ENCODE measurements around the gene SLC25A30. TPM values are rescaled to one million over a fixed set of nuclear protein-coding genes. Genes with fewer than 3 reads are reported as not detected.
"Not testable (repeated sequence)": the region's sequence is repeated elsewhere in the genome, so short reads cannot be mapped to it uniquely, and the experiment has no call there.

The SLC25A30 gene
- total RNA-seq, 2 donors from 2014 or later: 9.9 to 12.4 TPM

GRCh38 chr13:45379516-45379915 is 38.7 kb downstream of the SLC25A30 start:
- H3K4me1 ChIP-seq (ENCODE audit: control insufficient read depth, insufficient read depth, low read length); H3K4me1 Mint-ChIP-seq; H3K4me3 ChIP-seq (ENCODE audit: low read length); H3K27ac Mint-ChIP-seq; H3K27me3 ChIP-seq (ENCODE audit: control insufficient read depth, insufficient read depth, low read length, poor library complexity, severe bottlenecking); H3K27ac ChIP-seq (ENCODE audit: low read depth, low read length); H3K9ac ChIP-seq (ENCODE audit: extremely low read depth, low read length, poor library complexity, severe bottlenecking); H3K4me3 Mint-ChIP-seq; H3K36me3 Mint-ChIP-seq (ENCODE audit: low read depth); H3K9me3 ChIP-seq (ENCODE audit: control insufficient read depth, low read length); DNase-seq; H3K27me3 Mint-ChIP-seq (ENCODE audit: insufficient read depth); H3K36me3 ChIP-seq (ENCODE audit: control insufficient read depth, insufficient read depth, low read length); H3K9me3 Mint-ChIP-seq: not testable (repeated sequence)
- WGBS, 2 experiments (ENCODE audit: insufficient coverage in 1 of 2, insufficient read length in 1 of 2): 93 to 95% methylated on average over 6 of the region's 10 CpGs

GRCh38 chr13:45378786-45379185 is 39.4 kb downstream of the SLC25A30 start:
- not testable (repeated sequence) for DNase-seq; H3K4me1 Mint-ChIP-seq; H3K4me3 Mint-ChIP-seq; H3K27ac Mint-ChIP-seq; H3K4me1 ChIP-seq (ENCODE audit: control insufficient read depth, insufficient read depth, low read length); H3K9me3 Mint-ChIP-seq; H3K9ac ChIP-seq (ENCODE audit: extremely low read depth, low read length, poor library complexity, severe bottlenecking); H3K36me3 ChIP-seq (ENCODE audit: control insufficient read depth, insufficient read depth, low read length); H3K27ac ChIP-seq (ENCODE audit: low read depth, low read length); H3K4me3 ChIP-seq (ENCODE audit: low read length); H3K27me3 ChIP-seq (ENCODE audit: control insufficient read depth, insufficient read depth, low read length, poor library complexity, severe bottlenecking); H3K36me3 Mint-ChIP-seq (ENCODE audit: low read depth); H3K27me3 Mint-ChIP-seq (ENCODE audit: insufficient read depth); H3K9me3 ChIP-seq (ENCODE audit: control insufficient read depth, low read length)
- WGBS, 2 experiments (ENCODE audit: insufficient coverage in 1 of 2, insufficient read length in 1 of 2): 89 to 91% methylated on average over 2 to 8 of the region's 8 CpGs

GRCh38 chr13:45377314-45377713 is 40.9 kb downstream of the SLC25A30 start:
- H3K9me3 Mint-ChIP-seq; H3K4me3 Mint-ChIP-seq; H3K4me1 ChIP-seq (ENCODE audit: control insufficient read depth, insufficient read depth, low read length); H3K4me3 ChIP-seq (ENCODE audit: low read length); DNase-seq; H3K27ac Mint-ChIP-seq; H3K36me3 ChIP-seq (ENCODE audit: control insufficient read depth, insufficient read depth, low read length); H3K9ac ChIP-seq (ENCODE audit: extremely low read depth, low read length, poor library complexity, severe bottlenecking); H3K27me3 ChIP-seq (ENCODE audit: control insufficient read depth, insufficient read depth, low read length, poor library complexity, severe bottlenecking); H3K27ac ChIP-seq (ENCODE audit: low read depth, low read length); H3K36me3 Mint-ChIP-seq (ENCODE audit: low read depth); H3K9me3 ChIP-seq (ENCODE audit: control insufficient read depth, low read length); H3K4me1 Mint-ChIP-seq; H3K27me3 Mint-ChIP-seq (ENCODE audit: insufficient read depth): not testable (repeated sequence)
- 97% methylated on average over 5 of the region's 12 CpGs; no CpG with 5 or more reads in 1 of the 2 experiments for WGBS, 2 experiments (ENCODE audit: insufficient coverage in 1 of 2, insufficient read length in 1 of 2)

DNA sequence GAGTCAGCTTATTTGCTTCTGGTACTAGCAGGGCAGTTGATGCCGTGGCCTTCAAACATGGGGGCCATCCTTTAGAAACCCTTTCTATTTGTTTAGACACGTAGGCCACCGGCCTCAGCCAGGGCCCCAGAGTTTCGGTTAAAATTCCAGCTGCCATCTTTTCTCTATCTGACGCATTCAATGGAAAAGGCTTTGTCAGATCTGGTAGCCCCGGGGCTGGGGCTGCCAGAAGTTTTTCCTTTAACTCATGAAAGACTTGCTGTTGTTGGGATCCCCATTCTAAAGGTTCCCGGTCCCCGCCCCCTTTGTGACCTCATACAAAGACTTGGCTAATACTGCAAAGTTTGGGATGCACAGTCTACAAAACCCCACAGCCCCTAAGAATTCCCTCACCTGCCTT is 41.5 kb downstream of the SLC25A30 start:
- not testable (repeated sequence) for H3K4me1 ChIP-seq (ENCODE audit: control insufficient read depth, insufficient read depth, low read length); DNase-seq; H3K4me3 ChIP-seq (ENCODE audit: low read length); H3K4me3 Mint-ChIP-seq; H3K9ac ChIP-seq (ENCODE audit: extremely low read depth, low read length, poor library complexity, severe bottlenecking); H3K27me3 Mint-ChIP-seq (ENCODE audit: insufficient read depth); H3K9me3 ChIP-seq (ENCODE audit: control insufficient read depth, low read length); H3K36me3 ChIP-seq (ENCODE audit: control insufficient read depth, insufficient read depth, low read length); H3K27me3 ChIP-seq (ENCODE audit: control insufficient read depth, insufficient read depth, low read length, poor library complexity, severe bottlenecking); H3K9me3 Mint-ChIP-seq; H3K27ac Mint-ChIP-seq; H3K27ac ChIP-seq (ENCODE audit: low read depth, low read length); H3K36me3 Mint-ChIP-seq (ENCODE audit: low read depth)
- 89 to 98% methylated on average over 5 to 8 of the region's 8 CpGs for WGBS, 2 experiments (ENCODE audit: insufficient coverage in 1 of 2, insufficient read length in 1 of 2)
- H3K4me1 Mint-ChIP-seq: peaks cover 16% of the 10 kb centered on the region

- Mint-ChIP-seq H3K9me3 (no peaks in the 10 kb centered on the region), H3K27ac (no peak overlapping the region), H3K4me1 (peaks cover 26% of the 10 kb centered on the region), H3K36me3 (ENCODE audit: low read depth) (peaks cover 9% of the 10 kb centered on the region), H3K4me3 (no peak overlapping the region), H3K27me3 (ENCODE audit: insufficient read depth) (no peaks in the 10 kb centered on the region)
- H3K9me3 ChIP-seq (ENCODE audit: control insufficient read depth, low read length): no peaks in the 10 kb centered on the region
- H3K27me3 ChIP-seq (ENCODE audit: control insufficient read depth, insufficient read depth, low read length, poor library complexity, severe bottlenecking): no peaks in the 10 kb centered on the region
- no peak for DNase-seq
- peaks cover 10% of the 10 kb centered on the region for H3K4me1 ChIP-seq (ENCODE audit: control insufficient read depth, insufficient read depth, low read length)
- WGBS, 2 experiments (ENCODE audit: insufficient coverage in 1 of 2, insufficient read length in 1 of 2): 88 to 100% methylated on average over 3 of the region's 3 CpGs
- H3K36me3 ChIP-seq (ENCODE audit: control insufficient read depth, insufficient read depth, low read length): peaks cover 3% of the 10 kb centered on the region
- TF ChIP-seq CTCF (conservative IDR thresholded peaks at IDR 0.05): no peak
- no peak overlapping the region for H3K4me3 ChIP-seq (ENCODE audit: low read length)
- no peak overlapping the region for H3K9ac ChIP-seq (ENCODE audit: extremely low read depth, low read length, poor library complexity, severe bottlenecking)
- no peak overlapping the region for H3K27ac ChIP-seq (ENCODE audit: low read depth, low read length)
These were observed 43.3 kb downstream of the SLC25A30 start for GRCh38 chr13:45374917-45375316.

All from endodermal cell (in vitro differentiated cells).